Measurements from ENCODE around the gene JOSD2. TPM values are rescaled to one million over a fixed set of nuclear protein-coding genes. Genes with fewer than 3 reads are reported as not detected.

Gene JOSD2
- 10 to 100 TPM; 11.6 to 34.7 TPM for total RNA-seq

GRCh38 chr19:50511069-50511822 is at the start of gene JOSD2:
Gene JOSD2 (minus strand): TSS chr19:50511191. CDS start chr19:50510431, 760 bp downstream.
- Histone ChIP-seq H3K9me3 (no peaks in the 10 kb centered on the region), H3K36me3 (no peaks in the 10 kb centered on the region), H3K27ac (peak within 1 kb of the TSS; percentile 41 to 53), H3K4me1 (ENCODE audit: control insufficient read depth in 1 of 2, low read depth in 2 of 2) (peaks cover 7 to 10% of the 10 kb centered on the region in 2 donors), H3K4me3 (peak within 1 kb of the TSS; percentile 92), H3K27me3 (replicated peaks; ENCODE audit: insufficient read depth) (no peaks in the 10 kb centered on the region)
- no peak for TF ChIP-seq CTCF (IDR thresholded peaks at IDR 0.05)
- DNase-seq (ENCODE audit: low spot score) (peak; percentile 99), ATAC-seq (ENCODE audit: insufficient number of reproducible peaks, low FRiP score, low read depth) (peak; percentile 93)

DNA sequence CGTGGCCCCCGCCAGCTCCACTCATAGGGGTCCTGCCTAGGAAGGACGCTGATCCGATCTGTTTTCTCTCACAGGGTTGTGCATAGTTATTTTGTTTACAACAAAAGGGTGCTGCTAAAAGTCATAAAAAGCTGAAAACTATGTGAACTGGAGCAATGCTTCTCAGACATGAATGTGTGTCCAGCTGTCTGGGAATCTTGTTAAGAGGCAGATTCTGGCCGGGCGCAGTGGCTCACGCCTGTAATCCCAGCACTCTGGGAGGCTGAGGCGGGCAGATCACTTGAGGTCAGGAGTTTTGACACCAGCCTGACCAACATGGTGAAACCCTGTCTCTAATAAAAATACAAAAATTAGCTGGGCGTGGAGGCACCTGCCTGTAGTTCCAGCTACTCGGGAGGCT is 48.6 kb upstream of the JOSD2 start:
- peaks cover 2 to 7% of the 10 kb centered on the region in 2 donors for H3K4me1 ChIP-seq (ENCODE audit: control insufficient read depth in 1 of 2, low read depth in 2 of 2)
- no peak for DNase-seq (ENCODE audit: low spot score)
- H3K27me3 ChIP-seq (replicated peaks; ENCODE audit: insufficient read depth) = no peaks in the 10 kb centered on the region
- H3K36me3 ChIP-seq = no peaks in the 10 kb centered on the region
- ATAC-seq (ENCODE audit: insufficient number of reproducible peaks, low FRiP score, low read depth) = no peak
- TF ChIP-seq CTCF (IDR thresholded peaks at IDR 0.05) = no peak
- H3K27ac ChIP-seq = no peak overlapping the region
- H3K9me3 ChIP-seq = no peaks in the 10 kb centered on the region
- no peak overlapping the region for H3K4me3 ChIP-seq

DNA sequence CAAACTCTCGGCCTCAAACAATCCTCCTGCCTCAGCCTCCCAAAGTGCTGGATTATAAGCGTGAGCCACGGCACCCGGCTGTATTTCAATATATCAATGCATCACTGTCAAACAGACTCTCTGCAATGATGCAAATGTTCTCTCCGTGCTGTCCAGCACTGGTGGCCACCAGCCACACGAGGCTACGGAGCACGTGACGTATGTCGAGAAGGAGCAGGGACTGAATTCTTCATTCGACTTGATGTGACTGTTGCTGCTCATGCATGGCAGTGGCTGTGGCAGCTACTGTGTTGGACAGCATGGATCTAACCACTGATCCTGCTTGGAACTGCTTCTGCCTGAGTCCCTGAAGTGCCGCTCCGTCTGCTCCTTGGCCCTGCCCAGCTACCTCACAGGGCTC is 47.5 kb upstream of the JOSD2 start:
- Histone ChIP-seq H3K4me3 (no peak overlapping the region), H3K9me3 (no peaks in the 10 kb centered on the region), H3K36me3 (no peaks in the 10 kb centered on the region), H3K4me1 (ENCODE audit: control insufficient read depth in 1 of 2, low read depth in 2 of 2) (peaks cover 2 to 7% of the 10 kb centered on the region in 2 donors), H3K27me3 (replicated peaks; ENCODE audit: insufficient read depth) (no peaks in the 10 kb centered on the region), H3K27ac (no peak overlapping the region)
- no peak for DNase-seq (ENCODE audit: low spot score)
- TF ChIP-seq CTCF (IDR thresholded peaks at IDR 0.05) = no peak
- ATAC-seq (ENCODE audit: insufficient number of reproducible peaks, low FRiP score, low read depth) = no peak

GRCh38 chr19:50558039-50558438 is 47.0 kb upstream of the JOSD2 start:
- no peak for TF ChIP-seq CTCF (IDR thresholded peaks at IDR 0.05)
- H3K9me3 ChIP-seq = no peaks in the 10 kb centered on the region
- H3K4me1 ChIP-seq (ENCODE audit: control insufficient read depth in 1 of 2, low read depth in 2 of 2) = peaks cover 2 to 7% of the 10 kb centered on the region in 2 donors
- no peak overlapping the region for H3K4me3 ChIP-seq
- no peaks in the 10 kb centered on the region for H3K36me3 ChIP-seq
- DNase-seq (ENCODE audit: low spot score) (no peak), ATAC-seq (ENCODE audit: insufficient number of reproducible peaks, low FRiP score, low read depth) (no peak)
- H3K27ac ChIP-seq = no peak overlapping the region
- no peaks in the 10 kb centered on the region for H3K27me3 ChIP-seq (replicated peaks; ENCODE audit: insufficient read depth)

GRCh38 chr19:50557009-50557613 is 46.1 kb upstream of the JOSD2 start:
- DNase-seq (ENCODE audit: low spot score) (no peak), ATAC-seq (ENCODE audit: insufficient number of reproducible peaks, low FRiP score, low read depth) (no peak)
- Histone ChIP-seq H3K36me3 (no peaks in the 10 kb centered on the region), H3K9me3 (no peaks in the 10 kb centered on the region), H3K4me3 (peak overlapping the region; percentile 75), H3K27me3 (replicated peaks; ENCODE audit: insufficient read depth) (no peaks in the 10 kb centered on the region), H3K27ac (no peak overlapping the region), H3K4me1 (ENCODE audit: control insufficient read depth in 1 of 2, low read depth in 2 of 2) (peaks cover 2 to 7% of the 10 kb centered on the region in 2 donors)
- TF ChIP-seq CTCF (IDR thresholded peaks at IDR 0.05) = no peak

All from thoracic aorta (tissue), 2 donors.